Measurements from ENCODE around the gene PDE4A. TPM values are rescaled to one million over a fixed set of nuclear protein-coding genes. Genes with fewer than 3 reads are reported as not detected.

The PDE4A gene
- total RNA-seq, 1 experiment from 2014 or later = 3.7 TPM

DNA sequence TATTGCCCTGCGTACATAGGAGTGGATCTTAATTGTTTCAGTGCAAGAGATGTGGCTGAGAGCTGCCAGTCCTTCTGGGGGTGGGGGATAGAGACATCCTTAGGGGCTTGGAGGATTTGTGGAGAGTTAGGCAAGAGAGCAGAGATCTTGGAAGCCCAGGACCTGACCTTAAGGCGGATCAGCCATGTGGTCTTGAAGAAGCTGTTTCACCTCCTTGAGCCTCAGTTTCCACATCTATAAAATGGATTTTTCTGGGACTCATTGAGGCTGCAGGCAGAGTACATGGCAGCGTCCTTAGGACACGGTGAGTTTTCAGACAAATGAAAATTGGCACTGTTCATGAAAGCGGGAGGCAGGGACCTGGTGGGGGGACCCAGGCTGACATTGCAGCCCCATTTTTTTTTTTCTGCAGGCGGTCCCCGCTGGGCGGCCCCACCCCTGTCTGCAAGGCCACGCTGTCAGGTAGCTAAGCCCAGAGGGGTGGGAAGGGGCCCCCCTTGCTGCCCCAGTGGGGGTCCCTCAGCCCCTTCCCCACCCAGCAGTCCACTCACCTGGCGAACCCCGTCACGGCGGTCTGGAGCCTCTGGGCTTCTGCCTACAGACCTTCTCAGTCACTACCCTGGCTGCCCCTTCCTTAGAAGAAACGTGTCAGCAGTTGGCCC, 30.0 kb downstream of the PDE4A start:
- ChIA-PET POLR2A (interaction anchor here (0.5 kb wide), 1 partner anchor 37 kb away, joined by 6 read pairs; no protein-coding TSS in a partner anchor), CTCF (no interaction called here)
- Histone ChIP-seq H3K9me3 (no peaks in the 10 kb centered on the region), H3K4me3 (ENCODE audit: low read depth, low read length) (no peak overlapping the region), H3K27me3 (replicated peaks; ENCODE audit: control insufficient read depth, insufficient read depth, low read length) (no peaks in the 10 kb centered on the region), H3K4me1 (no peaks in the 10 kb centered on the region), H3K36me3 (ENCODE audit: control insufficient read depth, insufficient read depth, low read length) (no peaks in the 10 kb centered on the region)
- Mint-ChIP-seq H3K27me3 (ENCODE audit: insufficient read depth, unreplicated experiment) (no peaks in the 10 kb centered on the region), H3K9me3 (ENCODE audit: unreplicated experiment) (no peaks in the 10 kb centered on the region), H3K4me3 (ENCODE audit: unreplicated experiment) (no peak overlapping the region), H3K27ac (ENCODE audit: unreplicated experiment) (no peak overlapping the region), H3K36me3 (ENCODE audit: insufficient read depth, unreplicated experiment) (no peaks in the 10 kb centered on the region), H3K4me1 (ENCODE audit: low read depth, unreplicated experiment) (peaks cover 8% of the 10 kb centered on the region)
- intact Hi-C loops (cut with micrococcal nuclease; ENCODE audit: unreplicated experiment) = no loop called here
- TF ChIP-seq, protein P1, sequence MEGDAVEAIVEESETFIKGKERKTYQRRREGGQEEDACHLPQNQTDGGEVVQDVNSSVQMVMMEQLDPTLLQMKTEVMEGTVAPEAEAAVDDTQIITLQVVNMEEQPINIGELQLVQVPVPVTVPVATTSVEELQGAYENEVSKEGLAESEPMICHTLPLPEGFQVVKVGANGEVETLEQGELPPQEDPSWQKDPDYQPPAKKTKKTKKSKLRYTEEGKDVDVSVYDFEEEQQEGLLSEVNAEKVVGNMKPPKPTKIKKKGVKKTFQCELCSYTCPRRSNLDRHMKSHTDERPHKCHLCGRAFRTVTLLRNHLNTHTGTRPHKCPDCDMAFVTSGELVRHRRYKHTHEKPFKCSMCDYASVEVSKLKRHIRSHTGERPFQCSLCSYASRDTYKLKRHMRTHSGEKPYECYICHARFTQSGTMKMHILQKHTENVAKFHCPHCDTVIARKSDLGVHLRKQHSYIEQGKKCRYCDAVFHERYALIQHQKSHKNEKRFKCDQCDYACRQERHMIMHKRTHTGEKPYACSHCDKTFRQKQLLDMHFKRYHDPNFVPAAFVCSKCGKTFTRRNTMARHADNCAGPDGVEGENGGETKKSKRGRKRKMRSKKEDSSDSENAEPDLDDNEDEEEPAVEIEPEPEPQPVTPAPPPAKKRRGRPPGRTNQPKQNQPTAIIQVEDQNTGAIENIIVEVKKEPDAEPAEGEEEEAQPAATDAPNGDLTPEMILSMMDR (IDR thresholded peaks at IDR 0.05; ENCODE audit: insufficient read depth in 1 of 2, low read depth in 1 of 2, low read length in 1 of 2, severe bottlenecking in 1 of 2, unreplicated experiment in 1 of 2) = no peak
- no peak for DNase-seq
- BruUV-seq (replicated peaks) = no TSS peak

DNA sequence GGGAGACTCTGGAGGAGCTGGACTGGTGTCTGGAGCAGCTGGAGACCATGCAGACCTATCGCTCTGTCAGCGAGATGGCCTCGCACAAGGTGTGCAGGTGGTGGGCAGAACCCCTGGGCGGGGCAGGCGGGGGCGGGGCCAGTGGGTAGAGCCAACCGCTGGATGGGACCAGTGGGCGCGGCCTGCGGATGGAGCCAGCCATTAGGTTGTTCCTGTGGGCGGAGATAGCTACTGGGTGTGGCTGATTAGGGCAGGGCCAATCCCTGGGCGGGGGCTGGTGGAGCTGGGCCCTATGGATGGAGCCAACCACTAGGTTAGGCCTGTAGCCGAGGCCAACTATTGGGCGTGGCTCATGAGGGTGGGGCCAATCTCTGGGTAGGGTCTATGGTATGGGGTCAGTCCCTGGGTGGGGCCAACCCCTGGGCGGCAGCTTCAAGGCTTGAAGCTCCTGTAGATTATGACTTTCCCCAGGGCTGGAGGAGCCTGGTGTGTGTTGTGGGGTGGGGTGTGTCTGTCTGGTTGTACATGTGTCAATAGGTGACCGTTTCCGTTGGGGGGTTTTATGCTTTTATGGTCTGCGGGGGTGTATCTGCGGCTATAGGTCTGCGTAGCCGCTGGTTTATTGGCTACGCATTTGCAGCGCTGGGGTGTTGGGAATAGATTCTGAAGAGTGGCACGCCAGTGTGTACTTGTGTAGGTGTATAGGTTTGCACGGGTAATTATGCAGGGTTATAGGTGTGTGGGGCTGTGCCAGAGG, 30.7 kb downstream of the PDE4A start:
- H3K9me3 Mint-ChIP-seq (ENCODE audit: unreplicated experiment) = no peaks in the 10 kb centered on the region
- Histone ChIP-seq H3K4me1 (no peaks in the 10 kb centered on the region), H3K4me3 (ENCODE audit: low read depth, low read length) (no peak overlapping the region), H3K36me3 (ENCODE audit: control insufficient read depth, insufficient read depth, low read length) (no peaks in the 10 kb centered on the region), H3K9me3 (no peaks in the 10 kb centered on the region), H3K27me3 (replicated peaks; ENCODE audit: control insufficient read depth, insufficient read depth, low read length) (no peaks in the 10 kb centered on the region)
- H3K27ac Mint-ChIP-seq (ENCODE audit: unreplicated experiment) = no peak overlapping the region
- DNase-seq = peak; percentile 43 to 76
- no peaks in the 10 kb centered on the region for H3K27me3 Mint-ChIP-seq (ENCODE audit: insufficient read depth, unreplicated experiment)
- H3K4me3 Mint-ChIP-seq (ENCODE audit: unreplicated experiment) = no peak overlapping the region
- POLR2A ChIA-PET = interaction anchor here (0.5 kb wide), 1 partner anchor 36 kb away, joined by 6 read pairs; no protein-coding TSS in a partner anchor
- BruUV-seq (replicated peaks) = no TSS peak
- no peaks in the 10 kb centered on the region for H3K36me3 Mint-ChIP-seq (ENCODE audit: insufficient read depth, unreplicated experiment)
- CTCF ChIA-PET = no interaction called here
- H3K4me1 Mint-ChIP-seq (ENCODE audit: low read depth, unreplicated experiment) = peaks cover 8% of the 10 kb centered on the region
- intact Hi-C loops (cut with micrococcal nuclease; ENCODE audit: unreplicated experiment) = no loop called here
- TF ChIP-seq, protein P1 (IDR thresholded peaks at IDR 0.05; ENCODE audit: insufficient read depth in 1 of 2, low read depth in 1 of 2, low read length in 1 of 2, severe bottlenecking in 1 of 2, unreplicated experiment in 1 of 2) = no peak

DNA sequence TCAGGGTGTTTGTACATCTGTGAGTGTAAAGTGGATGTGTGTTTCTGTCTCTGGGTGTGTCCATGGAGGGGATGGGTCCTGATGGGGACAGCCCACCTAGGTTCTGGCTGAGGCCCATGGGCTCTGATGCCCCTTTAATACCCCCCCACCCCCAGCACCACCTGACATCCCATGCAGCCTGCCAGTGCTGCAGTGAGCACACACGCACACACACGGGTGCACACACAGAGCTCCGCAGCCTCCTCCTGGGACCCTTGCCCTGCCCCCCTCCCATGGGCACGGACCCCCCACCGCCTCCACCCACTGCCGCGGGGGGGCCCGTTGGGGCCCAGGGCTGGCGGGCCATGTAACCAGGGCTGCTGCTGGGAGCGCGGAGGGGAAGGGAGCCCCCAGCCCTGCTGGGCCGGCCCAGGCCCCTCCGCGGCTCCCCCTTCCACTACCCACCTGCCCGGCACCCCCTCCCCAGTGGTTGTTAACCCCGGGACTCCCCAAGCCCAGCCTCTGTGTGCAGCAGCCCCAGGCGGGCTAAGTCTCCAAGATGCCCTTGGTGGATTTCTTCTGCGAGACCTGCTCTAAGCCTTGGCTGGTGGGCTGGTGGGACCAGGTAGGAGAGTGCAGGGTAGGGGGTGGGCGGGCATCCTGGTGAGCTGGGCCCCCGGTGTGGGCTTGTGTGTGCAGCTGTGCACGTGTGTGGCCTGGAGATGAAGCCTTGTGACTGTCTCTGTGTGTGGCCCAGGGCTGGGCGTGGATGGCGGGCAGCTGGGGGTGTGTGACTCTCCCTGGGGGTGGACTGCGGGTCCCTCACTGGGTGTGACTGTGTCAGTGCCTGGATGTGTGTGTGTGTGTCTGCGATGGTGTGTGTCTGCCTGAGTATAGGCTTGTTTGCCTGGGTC, 32.6 kb downstream of the PDE4A start:
- H3K27me3 Mint-ChIP-seq (ENCODE audit: insufficient read depth, unreplicated experiment) = no peaks in the 10 kb centered on the region
- TF ChIP-seq, protein P1 (IDR thresholded peaks at IDR 0.05; ENCODE audit: insufficient read depth in 1 of 2, low read depth in 1 of 2, low read length in 1 of 2, severe bottlenecking in 1 of 2, unreplicated experiment in 1 of 2) = no peak
- Histone ChIP-seq H3K9me3 (no peaks in the 10 kb centered on the region), H3K27me3 (replicated peaks; ENCODE audit: control insufficient read depth, insufficient read depth, low read length) (no peaks in the 10 kb centered on the region), H3K4me3 (ENCODE audit: low read depth, low read length) (no peak overlapping the region), H3K36me3 (ENCODE audit: control insufficient read depth, insufficient read depth, low read length) (no peaks in the 10 kb centered on the region), H3K4me1 (no peaks in the 10 kb centered on the region)
- intact Hi-C loops (cut with micrococcal nuclease; ENCODE audit: unreplicated experiment) = no loop called here
- CTCF ChIA-PET = no interaction called here
- peaks cover 8% of the 10 kb centered on the region for H3K4me1 Mint-ChIP-seq (ENCODE audit: low read depth, unreplicated experiment)
- no peak for DNase-seq
- no peaks in the 10 kb centered on the region for H3K9me3 Mint-ChIP-seq (ENCODE audit: unreplicated experiment)
- POLR2A ChIA-PET = no interaction called here
- no TSS peak for BruUV-seq (replicated peaks)
- no peak overlapping the region for H3K4me3 Mint-ChIP-seq (ENCODE audit: unreplicated experiment)
- no peak overlapping the region for H3K27ac Mint-ChIP-seq (ENCODE audit: unreplicated experiment)
- no peaks in the 10 kb centered on the region for H3K36me3 Mint-ChIP-seq (ENCODE audit: insufficient read depth, unreplicated experiment)
